GM13977 (cell line): ENCODE results near the gene MRPL11.
"Not testable (repeated sequence)": the region's sequence is repeated elsewhere in the genome, so short reads cannot be mapped to it uniquely, and the experiment has no call there.

Experiments
- DNase-seq: peaks from one replicate; pipeline ENCODE4 v3.0.0; 2012; ENCODE audit warnings: low spot score
- CTCF ChIP-seq: IDR thresholded peaks from 2 replicates; pipeline ENCODE4 v1.5.1; 2012; ENCODE audit warnings: mild to moderate bottlenecking, control low read depth; ENCODE audit not compliant: insufficient read depth; ENCODE audit errors: extremely low read depth, missing control alignments
- in situ Hi-C: fragments of 300-500 bp; cut with MboI; formaldehyde crosslinking; loops from one replicate; pipeline ENCODE4 v1.12.0; 2022; ENCODE audit warnings: low sequenced_read_pairs, low pct_unique_long_range_greater_than_20kb, mixed read lengths, inconsistent platforms; ENCODE audit not compliant: unreplicated experiment

Gene MRPL11

GRCh38 chr11:66467034-66467659 is 28.5 kb upstream of the MRPL11 start:
- in situ Hi-C loops = no loop called here
- TF ChIP-seq CTCF = peak; percentile 14
- peak; percentile 70 for DNase-seq

GRCh38 chr11:66466225-66467033 is 27.8 kb upstream of the MRPL11 start, which contains the start of gene PELI3:
Gene PELI3 (plus strand): TSS chr11:66466905. CDS start chr11:66468129, 1,224 bp downstream.
- in situ Hi-C loops = no loop called here
- no peak for TF ChIP-seq CTCF
- DNase-seq = peak; percentile 98

GRCh38 chr11:66465373-66466224 is 27.0 kb upstream of the MRPL11 start:
- no peak for TF ChIP-seq CTCF
- in situ Hi-C loops = no loop called here
- no peak for DNase-seq

- in situ Hi-C loops = no loop called here
Measured at GRCh38 chr11:66464916-66465315, 26.3 kb upstream of the MRPL11 start.

GRCh38 chr11:66464116-66464515 is 25.5 kb upstream of the MRPL11 start:
- in situ Hi-C loops, DNase-seq: not testable (repeated sequence)

More at GRCh38 chr11:66464916-66465315, 26.3 kb upstream of the MRPL11 start:
- TF ChIP-seq CTCF = no peak
- DNase-seq = no peak

- no peak for DNase-seq
- in situ Hi-C loops = no loop called here
- no peak for TF ChIP-seq CTCF
Measured at GRCh38 chr11:66462911-66463310, 24.3 kb upstream of the MRPL11 start.
